GM21529 (cell line): ENCODE measurements around the gene SEC22C.

Experiments
- ATAC-seq: cut with Tn5 transposase; IDR thresholded peaks from one replicate; pipeline ENCODE4 v1.9.1; 2021; ENCODE audit not compliant: unreplicated experiment

Gene SEC22C

GRCh38 chr3:42500909-42501308, 80.9 kb downstream of the SEC22C start:
- ATAC-seq = no peak

DNA sequence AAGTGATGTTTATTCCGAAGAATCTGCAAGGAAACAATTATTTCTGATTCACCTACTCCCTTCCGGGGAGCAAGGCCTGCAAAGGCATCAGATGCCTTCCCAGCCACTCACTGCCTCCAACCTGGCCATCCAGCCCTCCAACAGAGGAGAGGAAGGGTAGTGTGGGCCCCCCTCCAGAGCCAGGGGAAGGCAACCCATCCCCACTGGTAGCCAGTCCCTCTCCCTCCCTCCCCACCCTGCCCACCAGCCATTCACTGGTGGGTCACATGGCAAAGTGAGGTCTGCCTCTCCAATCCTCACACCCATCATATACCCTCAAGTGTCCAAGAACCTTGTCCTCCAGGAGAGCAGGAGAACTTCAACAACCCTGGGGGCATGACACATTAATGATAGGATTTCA, 81.7 kb downstream of the SEC22C start:
- no peak for ATAC-seq

DNA sequence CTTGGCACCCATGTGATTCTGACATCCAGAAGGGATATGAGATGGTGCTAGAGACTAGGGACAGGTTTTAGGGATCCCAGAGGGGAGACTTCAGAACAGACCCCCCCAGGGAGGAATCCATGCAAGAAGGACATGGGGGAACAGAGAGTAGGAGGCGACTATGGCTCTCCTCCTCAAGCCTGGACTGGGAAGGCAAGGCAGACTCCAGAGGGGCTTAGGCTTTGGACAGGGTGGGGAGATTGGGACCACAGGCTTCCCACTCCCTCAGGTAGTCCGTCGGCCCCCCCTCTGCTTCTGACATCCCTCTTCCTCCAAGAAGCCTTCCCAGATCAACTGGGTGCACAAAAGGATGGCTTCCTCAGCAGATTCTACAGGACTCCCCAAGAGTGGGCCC, 82.3 kb downstream of the SEC22C start:
- ATAC-seq = no peak

DNA sequence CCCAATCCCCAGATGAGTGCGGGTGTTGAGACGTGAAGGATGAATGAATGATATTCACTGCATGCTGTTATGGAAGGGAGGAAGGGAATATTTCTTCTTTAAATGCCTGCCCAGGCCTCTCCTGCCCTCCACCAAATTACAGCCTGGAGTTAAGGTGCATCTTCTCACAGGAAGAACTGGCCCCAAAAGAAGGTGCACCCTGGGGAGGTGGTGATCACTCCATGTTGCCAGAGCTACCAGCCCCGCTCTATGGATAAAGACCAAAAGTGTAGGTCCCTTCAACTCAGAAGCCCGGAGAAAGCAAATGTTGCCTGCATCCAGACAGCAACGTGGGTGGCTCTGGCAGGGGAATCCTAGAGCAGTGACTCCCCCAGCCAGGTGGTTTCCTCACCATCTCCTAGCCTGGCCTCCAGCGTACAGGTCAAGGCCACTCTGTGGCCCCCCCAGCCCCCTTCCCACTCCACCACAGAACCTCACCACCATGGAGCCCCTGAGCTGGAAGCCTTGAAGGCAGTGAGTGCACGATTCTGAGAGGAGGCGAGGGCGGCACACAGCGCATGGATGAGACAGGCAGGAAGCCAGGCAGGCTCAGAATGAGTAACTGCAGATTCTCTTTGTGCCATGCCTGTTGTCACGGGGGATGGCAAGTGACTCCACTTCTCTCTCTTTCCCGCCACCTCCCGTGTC, 82.8 kb downstream of the SEC22C start:
- ATAC-seq = no peak

GRCh38 chr3:42498034-42498433, 83.7 kb downstream of the SEC22C start:
- ATAC-seq = no peak
